Activated CD8-positive, alpha-beta memory T cell treated with anti-CD3 and anti-CD28 coated beads, Interleukin-2, amount 50 U/mL, for 4 hours (primary cell): ENCODE measurements around the gene RBMS3.
"Not testable (repeated sequence)": the region's sequence is repeated elsewhere in the genome, so short reads cannot be mapped to it uniquely, and the experiment has no call there.

Source experiments
- DNase-seq: peaks from one replicate; pipeline ENCODE4 v3.0.0-alpha.2; 2020

RBMS3 gene

DNA sequence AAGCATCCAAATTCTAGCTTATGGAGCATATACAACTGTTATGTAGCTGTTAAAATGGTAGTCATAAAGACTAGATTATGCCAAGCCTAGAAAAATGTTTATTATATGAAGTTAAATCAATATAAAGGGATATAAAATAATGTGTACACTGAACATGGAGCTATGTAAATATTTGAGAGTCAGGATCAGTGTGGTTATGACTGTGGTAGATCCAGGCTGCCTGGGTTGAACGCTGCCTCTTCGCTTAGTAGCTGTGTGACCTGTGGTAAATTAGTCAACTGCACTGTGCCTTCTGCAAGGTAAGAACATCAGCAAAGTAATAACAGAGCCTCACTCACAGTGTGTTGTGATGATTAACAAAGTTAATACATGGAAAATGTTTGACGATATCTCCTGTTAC lies 212.2 kb downstream of the RBMS3 start:
- DNase-seq = no peak

DNA sequence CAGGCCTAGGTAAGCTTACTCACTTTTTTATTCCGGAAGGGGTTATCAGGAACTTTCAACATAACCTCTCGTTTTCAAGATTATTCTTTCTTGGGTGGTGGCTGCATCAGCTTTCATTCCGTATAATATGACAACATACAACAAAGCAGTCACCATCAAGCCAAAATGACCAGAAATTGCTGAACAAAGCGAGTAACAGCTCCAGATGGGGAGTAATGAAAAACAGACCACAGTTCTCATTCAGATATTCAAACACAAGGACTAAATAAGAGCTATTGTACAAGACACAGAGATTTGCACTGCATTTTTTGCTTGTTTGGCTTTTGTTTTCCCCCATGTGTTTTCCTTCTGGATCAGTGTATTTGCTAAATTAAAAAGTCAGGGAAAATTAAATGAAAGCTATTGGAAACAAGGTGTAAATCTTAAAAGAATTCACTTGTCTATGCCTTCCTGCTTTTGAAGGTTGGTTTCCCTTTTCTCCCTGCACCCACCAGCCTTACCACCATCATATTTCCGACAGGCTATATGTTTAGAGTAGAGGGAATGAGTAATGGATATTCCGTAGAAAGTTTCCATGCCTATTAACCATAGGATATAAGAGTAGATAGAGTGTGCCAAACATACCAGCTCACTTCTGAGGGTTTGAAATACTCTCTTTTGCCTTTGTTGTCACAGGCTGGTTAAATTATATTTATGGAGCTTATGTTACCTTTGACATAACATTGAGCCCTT lies 213.6 kb downstream of the RBMS3 start:
- DNase-seq = no peak

DNA sequence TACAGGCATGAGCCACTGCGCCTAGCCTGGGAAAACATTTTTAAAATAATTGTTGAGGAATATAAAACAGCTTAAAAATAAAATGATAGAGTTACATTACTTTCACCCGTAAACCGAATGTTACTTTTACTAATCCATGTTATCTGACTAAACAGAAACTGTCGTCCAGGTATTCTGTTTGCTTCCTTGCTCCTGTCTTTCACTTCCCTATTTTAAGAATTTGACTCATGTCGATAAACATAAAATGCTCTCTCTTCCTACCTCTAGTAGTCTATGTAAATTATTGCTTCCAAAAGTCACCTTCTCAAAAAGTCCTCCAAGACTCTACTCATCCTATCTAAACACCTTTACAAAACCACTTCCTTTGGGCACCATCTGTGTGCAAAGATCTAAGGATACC lies 216.4 kb downstream of the RBMS3 start:
- DNase-seq = no peak

DNA sequence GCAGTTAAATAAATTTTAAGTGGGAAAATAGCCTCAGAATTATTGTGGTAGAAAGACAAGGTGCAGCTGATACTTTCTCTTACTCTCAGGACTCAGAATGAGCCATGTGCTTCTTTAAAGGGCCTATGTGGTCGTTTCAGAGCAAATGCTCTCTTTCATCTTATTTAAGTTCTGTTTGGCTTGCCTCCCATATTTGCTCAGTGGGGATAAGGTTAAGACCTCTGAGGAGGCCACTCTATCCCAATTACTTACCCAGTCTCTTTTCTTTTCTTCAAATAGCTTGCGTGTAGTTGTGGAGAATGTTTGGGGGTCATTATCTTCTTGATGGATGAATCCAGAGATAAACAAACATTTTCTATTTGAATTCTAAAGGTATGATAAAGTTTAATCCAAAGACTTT lies 221.9 kb downstream of the RBMS3 start:
- no peak for DNase-seq

DNA sequence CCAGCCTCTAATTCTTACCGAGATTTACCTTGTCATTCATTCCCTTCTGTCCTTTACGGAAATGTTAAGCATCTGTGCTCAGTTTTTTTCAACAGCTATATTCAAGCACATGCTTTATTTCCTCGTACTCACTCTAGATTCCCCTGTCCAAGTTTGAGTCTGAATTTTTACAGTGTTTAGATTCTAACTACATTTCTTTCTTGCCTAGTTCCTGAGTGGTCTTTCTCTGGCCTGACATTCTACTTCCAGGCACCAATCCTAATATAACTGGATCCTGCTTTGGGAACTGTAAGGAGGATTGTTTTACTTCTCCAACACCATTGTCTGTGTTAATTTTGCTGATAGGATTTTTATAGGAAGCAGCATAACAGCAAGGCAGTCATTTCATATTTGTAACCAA lies 222.4 kb downstream of the RBMS3 start:
- no peak for DNase-seq

DNA sequence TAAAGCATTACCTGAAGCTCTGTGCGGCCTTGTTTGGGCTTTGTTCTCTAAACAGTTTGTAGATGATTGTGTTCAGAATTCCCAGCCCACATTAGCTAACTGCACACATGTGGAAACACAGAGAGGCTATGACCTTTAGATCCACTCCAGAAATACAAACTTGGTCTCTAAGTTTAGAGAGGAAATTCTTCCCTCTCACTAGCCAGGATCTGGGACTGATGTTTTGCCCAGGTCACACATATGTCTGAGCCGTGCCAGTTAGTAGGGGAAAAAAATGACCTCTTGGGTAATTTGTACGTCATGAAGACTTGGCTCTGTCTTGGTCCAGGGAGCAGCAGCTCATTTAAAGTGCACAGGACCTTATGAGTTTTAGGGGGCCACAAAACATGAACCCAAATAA lies 223.1 kb downstream of the RBMS3 start:
- DNase-seq = no peak

DNA sequence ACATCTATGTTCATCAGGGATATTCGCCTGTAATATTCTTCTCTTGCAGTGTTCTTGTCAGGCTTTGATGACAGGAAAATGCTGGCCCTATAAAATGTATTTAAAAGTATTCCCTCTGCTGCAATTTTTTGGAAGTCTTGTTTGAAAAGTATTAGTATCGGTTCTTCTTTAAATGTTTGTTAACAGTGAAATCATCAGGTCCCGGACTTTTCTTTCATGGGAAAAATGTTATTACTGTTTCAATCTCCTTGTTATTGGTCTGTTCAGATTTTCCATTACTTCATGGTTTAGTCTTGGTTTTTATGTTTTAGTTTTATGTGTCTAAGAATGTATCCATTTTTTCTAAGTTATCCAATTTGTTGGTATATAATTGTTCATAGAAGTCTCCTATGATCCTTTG lies 225.6 kb downstream of the RBMS3 start:
- no peak for DNase-seq

DNA sequence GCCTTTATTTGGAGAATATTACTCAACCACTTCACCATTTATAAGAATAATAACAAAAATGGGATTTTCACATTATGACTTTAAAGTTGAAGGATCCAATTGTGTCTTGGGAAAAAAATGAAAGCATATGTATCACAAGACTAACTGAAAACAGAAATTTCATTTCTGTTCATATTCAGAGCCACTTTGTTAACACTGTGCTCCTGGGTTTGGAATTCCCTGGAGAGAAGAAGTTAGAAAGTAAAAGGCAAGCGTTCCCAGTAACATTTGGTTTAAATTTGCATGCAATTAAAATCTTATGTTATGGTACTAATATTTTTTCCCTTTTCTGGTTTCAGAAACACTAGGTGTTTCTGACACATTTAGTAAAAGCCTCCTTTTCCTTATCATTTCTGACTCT lies 230.8 kb downstream of the RBMS3 start:
- no peak for DNase-seq

DNA sequence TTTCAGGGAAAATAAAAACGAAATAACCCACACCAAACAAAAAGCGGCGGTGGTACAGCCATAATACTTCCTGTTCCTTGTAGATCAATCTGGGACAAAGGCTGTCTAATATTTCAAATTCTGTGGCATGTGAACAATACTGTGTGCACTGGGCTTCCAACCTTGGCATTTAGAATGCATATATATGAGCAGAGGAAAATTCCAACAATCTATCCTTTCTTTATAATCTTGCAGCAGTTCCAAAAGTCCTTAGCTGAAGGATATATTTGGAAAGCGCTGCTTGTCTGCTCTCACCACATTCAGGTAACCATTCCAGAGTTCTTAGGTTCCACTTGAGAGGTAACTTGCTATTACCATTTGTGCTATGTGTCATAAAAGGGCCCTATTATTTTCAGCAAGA lies 231.8 kb downstream of the RBMS3 start:
- no peak for DNase-seq

DNA sequence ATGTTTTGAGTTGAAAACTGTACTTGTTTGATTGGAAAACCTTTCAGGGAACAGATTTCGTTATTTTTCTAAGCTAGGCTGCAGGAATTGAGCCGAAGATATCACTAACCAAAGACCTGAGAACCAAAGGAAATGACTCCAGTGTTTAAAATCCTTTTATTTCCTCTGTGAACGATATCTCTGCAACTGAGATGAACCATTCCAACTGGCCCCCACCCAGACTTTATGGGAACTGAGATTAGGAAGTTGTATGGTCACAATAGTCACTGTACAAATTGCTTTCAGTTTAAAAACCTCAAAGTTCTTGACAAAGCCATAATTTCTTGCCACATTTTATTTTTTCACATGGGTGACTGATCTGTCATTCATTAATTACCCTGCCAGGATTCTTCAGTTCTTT lies 232.4 kb downstream of the RBMS3 start:
- DNase-seq = no peak

DNA sequence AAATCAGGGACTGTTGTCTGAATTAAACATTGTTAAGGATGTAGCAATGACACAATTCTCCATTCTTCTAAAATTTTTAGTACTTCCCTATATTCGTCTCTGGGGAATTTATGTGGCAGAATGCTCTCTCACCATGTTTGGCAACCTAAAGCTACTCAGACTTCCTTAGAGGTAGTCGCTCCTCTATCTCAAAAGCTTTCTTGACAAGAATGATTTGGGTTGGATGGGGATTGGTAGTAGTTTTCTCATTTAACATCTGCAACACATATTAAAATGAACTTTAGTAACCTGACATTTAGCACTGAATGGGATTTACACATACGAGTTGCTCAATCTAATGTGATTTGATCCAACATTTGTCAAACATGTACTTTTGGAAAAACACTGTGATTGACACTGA lies 233.3 kb downstream of the RBMS3 start:
- DNase-seq = no peak

DNA sequence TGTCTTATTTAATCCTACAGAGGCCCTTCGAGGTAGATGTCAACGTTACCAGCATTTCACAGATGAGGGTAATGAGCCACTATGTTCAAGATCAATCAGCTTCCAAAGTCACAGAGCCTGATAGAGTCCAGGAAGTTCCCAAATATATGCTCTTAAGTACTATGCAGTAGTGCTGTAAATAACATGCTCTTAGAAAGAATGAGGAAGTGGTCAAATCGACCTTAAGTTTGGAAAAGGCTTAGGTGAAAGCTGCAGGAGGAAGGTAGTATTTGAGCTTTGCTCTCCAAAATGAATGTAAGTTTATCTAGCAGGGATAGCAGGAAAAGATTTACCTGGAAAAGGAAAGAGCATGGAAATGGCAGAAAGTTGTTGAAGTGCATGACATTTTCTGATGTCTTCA lies 234.0 kb downstream of the RBMS3 start:
- DNase-seq = no peak

DNA sequence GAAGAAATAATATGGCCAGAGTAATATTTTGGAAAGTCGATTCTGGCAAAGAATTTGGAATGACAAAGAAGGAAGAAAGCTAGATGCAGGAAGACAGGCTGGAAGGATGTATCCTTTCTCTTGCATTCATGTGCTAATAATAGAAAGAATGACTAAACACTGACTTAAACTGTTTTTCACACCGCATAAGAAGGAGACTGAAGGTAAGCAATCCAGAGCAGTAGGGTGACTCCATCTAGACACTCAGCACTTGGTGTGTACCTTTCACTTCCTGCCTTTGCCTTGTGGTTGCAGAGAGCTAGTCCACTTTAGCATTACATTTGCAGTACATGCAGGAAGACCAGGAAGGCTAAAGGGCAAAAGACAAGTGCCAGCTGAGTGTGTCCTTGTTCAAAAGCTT lies 234.6 kb downstream of the RBMS3 start:
- no peak for DNase-seq

DNA sequence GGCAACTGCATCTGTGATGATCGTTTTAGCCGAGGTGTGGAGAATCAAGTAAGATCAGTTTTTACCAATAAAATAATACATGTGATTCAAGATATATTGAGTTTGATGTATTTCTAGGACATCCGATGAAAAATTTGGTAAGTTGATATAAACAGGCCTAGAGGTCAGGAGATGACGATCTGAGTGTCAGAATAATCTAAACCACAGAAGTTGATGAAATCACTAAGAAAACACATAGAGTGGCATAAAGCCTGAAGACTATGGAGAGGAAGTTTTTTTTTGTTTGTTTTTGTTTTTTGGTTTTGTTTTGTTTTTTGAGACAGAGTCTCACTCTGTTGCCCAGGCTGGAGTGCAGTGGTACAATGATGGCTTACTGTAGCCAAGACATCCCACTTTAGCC lies 235.3 kb downstream of the RBMS3 start:
- DNase-seq = no peak

DNA sequence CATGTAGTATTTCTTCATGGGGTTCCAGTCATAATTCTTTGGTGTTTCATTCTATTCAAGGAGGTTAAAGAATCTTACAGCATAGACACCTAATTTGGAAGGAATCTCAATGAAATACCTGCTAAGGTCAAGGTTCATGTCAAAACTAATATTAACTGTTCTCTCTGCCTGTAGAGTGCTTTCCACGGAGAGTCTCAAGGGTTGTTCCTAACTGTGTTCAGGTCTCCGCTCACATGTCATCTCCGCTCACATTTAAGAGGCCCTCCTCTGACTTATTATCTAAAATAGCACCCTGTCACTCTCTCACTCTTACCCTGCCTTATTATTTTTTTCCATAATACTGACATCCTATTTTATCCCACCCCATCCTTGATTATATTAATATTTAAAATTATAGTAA lies 239.9 kb downstream of the RBMS3 start:
- no peak for DNase-seq

DNA sequence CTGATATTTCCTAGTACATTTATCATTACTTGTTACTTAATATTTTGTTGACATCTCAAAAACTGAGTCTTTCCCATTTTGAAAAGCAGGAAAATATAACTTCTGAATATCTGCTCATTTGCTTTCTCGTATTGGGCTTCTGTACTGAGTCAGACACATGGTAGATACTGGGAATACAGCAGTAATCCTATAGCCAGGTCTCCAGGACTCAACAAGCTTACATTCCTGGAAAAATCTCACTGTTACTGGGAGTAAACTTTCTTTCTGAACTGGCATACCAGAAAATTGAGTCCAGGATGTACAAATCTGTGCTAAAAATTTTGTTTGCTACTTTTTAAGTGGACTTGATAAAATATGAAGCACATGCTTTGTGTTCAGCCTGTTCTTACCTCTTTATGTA lies 240.4 kb downstream of the RBMS3 start:
- no peak for DNase-seq

DNA sequence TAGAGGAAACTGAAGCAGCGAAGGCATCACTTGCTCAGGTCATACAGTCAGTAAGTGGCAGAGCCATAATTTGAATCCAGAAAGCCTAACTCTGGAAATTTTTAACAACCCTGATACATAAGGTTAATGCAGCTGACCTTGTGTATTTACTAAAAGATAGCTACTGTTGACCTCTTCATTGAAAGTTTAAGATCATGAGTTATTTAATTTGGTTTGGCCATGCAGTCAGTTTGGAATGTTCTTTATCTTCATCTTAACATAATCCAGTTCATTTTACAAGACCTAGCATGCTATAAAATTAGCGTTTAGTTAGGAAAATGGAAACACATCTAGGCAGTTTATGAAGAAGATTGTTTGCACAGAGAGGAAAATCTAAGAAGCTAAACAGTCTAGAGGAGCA lies 240.9 kb downstream of the RBMS3 start:
- DNase-seq = no peak

DNA sequence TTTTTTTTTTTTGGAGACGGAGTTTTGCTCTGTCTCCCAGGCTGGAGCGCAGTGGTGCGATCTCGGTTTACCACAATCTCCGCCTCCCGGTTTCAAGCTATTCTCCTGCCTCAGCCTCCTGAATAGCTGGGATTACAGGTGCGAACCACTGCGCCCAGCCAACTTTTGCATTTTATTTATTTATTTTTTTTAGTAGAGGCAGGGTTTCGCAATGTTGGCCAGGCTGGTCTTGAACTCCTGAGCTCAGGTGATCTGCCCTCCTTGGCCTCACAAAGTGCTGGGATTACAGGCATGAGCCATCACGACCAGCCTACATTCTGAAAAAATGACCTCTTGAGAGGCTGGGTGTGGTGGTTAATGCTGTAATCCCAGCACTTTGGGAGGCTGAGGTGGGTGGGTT lies 243.6 kb downstream of the RBMS3 start:
- DNase-seq = not testable (repeated sequence)

DNA sequence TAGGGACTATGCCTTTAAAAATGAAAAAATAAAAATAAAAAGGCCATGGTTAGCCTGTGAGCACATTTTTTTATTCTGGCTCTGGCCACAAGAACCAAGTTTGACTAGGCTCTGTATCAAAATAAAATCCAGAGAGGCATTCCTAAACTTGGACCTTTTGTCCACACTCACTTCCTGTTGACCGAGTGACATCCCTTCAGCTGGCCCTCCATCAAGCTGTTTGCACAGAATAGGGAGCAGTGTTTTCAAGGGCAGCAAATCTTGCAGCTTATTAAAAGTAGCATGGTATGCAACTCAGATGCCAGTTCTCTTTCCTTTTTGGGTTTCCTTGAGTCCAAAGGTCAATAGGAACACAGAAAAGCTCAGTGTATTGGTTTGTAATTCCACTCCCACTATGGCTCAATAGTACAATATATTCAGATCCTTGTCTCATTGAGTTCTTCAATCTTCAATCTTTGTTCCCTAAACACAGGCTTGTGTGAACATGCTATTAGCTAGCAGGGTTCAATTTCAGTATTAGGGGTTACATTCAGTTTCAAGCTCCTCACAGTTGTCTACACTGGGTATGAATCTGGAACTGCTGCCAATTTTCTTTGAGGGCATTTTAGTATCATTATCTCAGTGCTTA lies 244.5 kb downstream of the RBMS3 start:
- no peak for DNase-seq

DNA sequence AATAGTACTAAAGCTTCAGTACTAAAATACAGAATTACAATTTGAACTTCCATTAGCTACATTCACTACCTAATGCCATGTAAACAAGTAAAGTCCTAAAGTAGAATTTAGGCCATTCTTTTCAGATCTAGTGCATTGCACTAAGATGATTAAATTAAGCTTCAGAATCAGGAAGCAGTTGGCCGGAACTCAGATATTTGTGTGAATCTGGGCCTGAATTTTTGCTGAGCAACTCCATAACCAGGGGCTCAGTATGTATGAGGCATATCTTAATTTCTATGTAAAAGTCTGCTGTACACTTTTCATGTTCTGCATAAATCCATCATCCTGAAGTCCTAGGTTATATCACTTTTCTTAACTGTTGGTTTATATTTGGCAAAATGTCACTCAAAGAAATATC lies 246.4 kb downstream of the RBMS3 start:
- DNase-seq = no peak

DNA sequence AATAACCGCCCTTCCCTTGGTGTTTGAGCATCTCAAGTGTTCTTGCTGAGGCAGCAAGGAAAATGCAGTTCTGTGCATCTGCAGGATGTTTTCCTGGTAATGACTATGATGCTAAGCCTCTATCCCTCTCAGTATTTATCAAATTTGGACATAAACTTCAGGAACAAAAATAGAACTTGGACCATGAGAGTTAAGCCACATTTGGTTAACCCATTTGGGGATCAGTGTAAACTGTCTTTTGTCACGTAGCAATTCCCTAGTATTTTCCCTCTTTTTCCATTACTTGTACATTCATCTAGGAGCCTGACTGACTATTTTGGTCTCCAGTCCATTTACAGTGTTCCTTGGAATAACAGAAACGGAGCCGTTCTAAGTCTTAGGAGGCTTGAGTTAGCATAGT lies 250.8 kb downstream of the RBMS3 start:
- DNase-seq = no peak

DNA sequence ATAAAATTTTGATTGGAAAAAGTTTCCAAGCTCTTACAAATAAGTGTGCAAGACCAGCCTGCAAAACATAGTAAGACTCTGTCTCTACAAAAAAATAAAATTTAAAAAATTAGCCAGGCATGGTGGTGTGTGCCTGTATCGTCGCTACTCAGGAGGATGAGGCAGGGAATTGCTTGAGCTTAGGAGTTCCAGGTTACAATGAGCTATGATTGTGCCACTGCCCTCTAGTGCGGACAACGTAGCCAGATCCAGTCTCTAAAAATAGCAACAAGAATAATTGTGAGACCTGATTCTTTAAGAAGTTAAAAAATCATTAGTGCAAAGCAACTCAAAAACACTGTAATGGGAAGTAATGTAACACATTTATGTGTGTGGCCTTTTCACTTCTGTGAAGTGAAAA lies 251.6 kb downstream of the RBMS3 start:
- DNase-seq = no peak

DNA sequence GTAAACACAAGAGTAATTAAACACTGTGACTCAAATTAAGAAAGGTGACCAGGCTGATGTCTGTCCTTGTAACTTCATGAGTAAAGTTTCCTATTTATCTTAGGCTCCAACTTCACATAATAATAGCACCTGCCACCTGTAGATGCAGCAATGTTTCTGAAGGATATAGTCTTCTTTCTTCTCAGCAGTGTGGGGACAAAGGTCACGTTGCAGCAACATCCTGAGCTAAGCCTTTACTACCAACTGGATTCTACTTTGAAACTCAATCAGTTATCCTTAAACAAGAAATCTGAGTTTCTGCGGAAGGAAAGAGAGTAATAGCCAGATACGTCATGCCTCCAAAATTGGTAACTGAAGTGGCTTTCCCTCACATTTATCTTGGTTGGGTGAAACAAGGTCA lies 253.1 kb downstream of the RBMS3 start:
- DNase-seq = no peak

DNA sequence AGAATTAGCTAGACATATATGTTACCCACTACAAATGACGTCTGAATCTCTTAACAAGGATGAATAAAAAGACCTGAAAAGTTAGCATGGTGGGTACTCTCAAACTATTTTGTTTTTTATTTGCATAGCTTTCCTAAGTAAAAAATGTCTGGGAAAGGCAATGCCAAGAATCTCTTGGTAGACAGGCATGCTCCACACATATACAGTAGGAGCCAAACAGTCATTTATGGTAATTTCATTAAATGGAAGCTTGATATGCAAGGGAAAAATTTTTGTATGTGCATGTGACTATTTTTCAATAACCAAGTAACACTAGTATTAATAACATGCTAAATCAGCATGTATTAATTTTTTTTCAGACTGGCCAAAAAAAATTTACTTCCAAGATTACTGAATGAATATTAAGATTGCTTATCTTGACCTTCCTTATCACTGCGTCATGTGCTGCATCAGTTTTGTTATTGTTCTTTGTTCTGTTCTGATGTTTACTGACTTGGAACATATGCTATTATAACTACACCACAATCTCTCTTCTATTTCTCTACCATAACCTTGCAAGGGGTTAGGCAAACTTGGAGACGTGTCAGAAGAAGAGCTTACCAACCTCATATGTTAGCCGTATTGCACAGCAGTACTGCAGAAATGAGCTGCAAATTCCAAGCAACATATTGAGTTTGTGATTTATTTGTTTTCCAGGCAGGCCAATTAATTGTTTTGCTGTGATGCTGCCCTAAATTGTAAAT lies 255.3 kb downstream of the RBMS3 start:
- DNase-seq = no peak
